ENCODE results near the gene ATXN2. TPM values are rescaled to one million over a fixed set of nuclear protein-coding genes. Genes with fewer than 3 reads are reported as not detected.

Gene ATXN2
- total and polyA plus RNA-seq, 9 of the 15 experiments (the other 6 are each of a cell fraction or from before 2014, with no cell fraction given): 16.8 to 67.8 (median 29.3) TPM

- no peak for TF ChIP-seq RFX5 (IDR thresholded peaks at IDR 0.05; ENCODE audit: low read depth, low read length)
- TF ChIP-seq ZNF12 (CRISPR knock-in tag; IDR thresholded peaks at IDR 0.05): no peak
- no peak for TF ChIP-seq SPI1 (IDR thresholded peaks at IDR 0.05; ENCODE audit: borderline replicate concordance, low read depth, low read length)
- TF ChIP-seq NKRF (IDR thresholded peaks at IDR 0.05; ENCODE audit: borderline replicate concordance): no peak
- TF ChIP-seq ZNF324 (CRISPR knock-in tag; IDR thresholded peaks at IDR 0.05): no peak
- no peak for TF ChIP-seq ZNF639 (CRISPR knock-in tag; conservative IDR thresholded peaks at IDR 0.05 in 1 of 2, IDR thresholded peaks at IDR 0.05 in 1 of 2)
- H3K9me1 ChIP-seq (ENCODE audit: control insufficient read depth, insufficient read depth, low read length): no peaks in the 10 kb centered on the region
- H3K9ac ChIP-seq (ENCODE audit: insufficient read depth in 1 of 2, low read depth in 2 of 2, low read length in 2 of 2): no peak overlapping the region
- no peaks in the 10 kb centered on the region for H3K9me3 ChIP-seq (replicated peaks; ENCODE audit: control insufficient read depth, insufficient read depth, low read depth, low read length)
- WGBS (ENCODE audit: insufficient coverage, low coverage, missing lambda C conversion rate): 80% methylated on average over 2 of the region's 2 CpGs
- no peaks in the 10 kb centered on the region for H3K4me1 ChIP-seq (replicated peaks in 1 of 2; ENCODE audit: control insufficient read depth in 2 of 2, insufficient read depth in 2 of 2, low read length in 2 of 2)
- H4K20me1 ChIP-seq (replicated peaks; ENCODE audit: control insufficient read depth, insufficient read depth, low read length): 0 out of 2 replicates have a peak, but pooled peaks cover 5% of the 10 kb centered on the region
- H3K27me3 ChIP-seq (ENCODE audit: control insufficient read depth in 2 of 2, insufficient read depth in 2 of 2, low read length in 2 of 2): no peaks in the 10 kb centered on the region
- H3K27ac ChIP-seq (ENCODE audit: extremely low read depth, low read depth, low read length): no peak overlapping the region
- FAIRE-seq: no peak
- H3K36me3 ChIP-seq (ENCODE audit: control insufficient read depth, insufficient read depth, low read length): peaks cover 62% of the 10 kb centered on the region; the same call in 2 of the 3 replicates
- BruUV-seq (replicated peaks): no TSS peak
- in situ Hi-C loops (cut with MboI): no loop called here
- POLR2A ChIA-PET: no interaction called here
- no peak overlapping the region for H3K4me3 ChIP-seq
- no peak overlapping the region for H2AFZ ChIP-seq (ENCODE audit: low read depth, low read length)
- CTCF ChIA-PET (ENCODE audit: low intra/inter-chr PET ratio): interaction anchor here (0.6 kb wide), 1 partner anchor 13 kb away, joined by 3 read pairs; no protein-coding TSS in a partner anchor
- no peak for DNase-seq (ENCODE audit: extremely low read depth in 1 of 4, low spot score in 3 of 4)
- no peaks in the 10 kb centered on the region; the same call in 2 of the 3 replicates for H3K79me2 ChIP-seq (ENCODE audit: control insufficient read depth, insufficient read depth, low read length)
- intact Hi-C loops (cut with micrococcal nuclease): loop anchor here (10.0 kb wide), 1 partner anchor 198 kb away; no protein-coding TSS in a partner anchor
- no peak for ATAC-seq
- no peak overlapping the region for H3K4me2 ChIP-seq (ENCODE audit: insufficient read depth, low read length)
These were observed 66.4 kb downstream of the ATXN2 start for GRCh38 chr12:111532751-111533150.

Measured in K562 (cell line).